Mesenchymal stem cell (in vitro differentiated cells and primary cell): ENCODE data around the gene GCH1.

ENCODE experiments used
- DNase-seq: peaks from one replicate; pipeline ENCODE4 v3.0.0-alpha.2; 2013
- H2AFZ ChIP-seq: one replicate; pipeline ENCODE4 v1.6.1; 2013; ENCODE audit warnings: low read depth, mild to moderate bottlenecking, control low read depth, inconsistent platforms, low read length, moderate library complexity
- H2AK5ac ChIP-seq: 2 replicates; pipeline ENCODE4 v1.6.1; 2013; ENCODE audit warnings: low read length, moderate library complexity, mild to moderate bottlenecking, inconsistent platforms; ENCODE audit not compliant: severe bottlenecking
- H2BK120ac ChIP-seq: one replicate; pipeline ENCODE4 v1.6.1; 2013; ENCODE audit warnings: low read depth, mild to moderate bottlenecking, inconsistent platforms, low read length, moderate library complexity
- H2BK12ac ChIP-seq, 2 experiments: one replicate each; pipeline ENCODE4 v1.6.1; 2013; ENCODE audit warnings: inconsistent platforms in 2 of 2, low read length in 2 of 2, mild to moderate bottlenecking in 2 of 2, moderate library complexity in 2 of 2, control low read depth in 1 of 2
- H2BK15ac ChIP-seq: one replicate; pipeline ENCODE4 v1.6.1; 2013; ENCODE audit warnings: mild to moderate bottlenecking, low read depth, inconsistent platforms; ENCODE audit not compliant: poor library complexity, severe bottlenecking
- H2BK5ac ChIP-seq: 2 replicates; pipeline ENCODE4 v1.6.1; 2013; ENCODE audit warnings: low read depth, mild to moderate bottlenecking, low read length, control low read depth, inconsistent platforms; ENCODE audit not compliant: poor library complexity, severe bottlenecking
- H3K14ac ChIP-seq, 2 experiments: one replicate each; pipeline ENCODE4 v1.6.1; 2013; ENCODE audit warnings: inconsistent platforms in 2 of 2, low read length in 2 of 2, control low read depth in 1 of 2, mild to moderate bottlenecking in 1 of 2, moderate library complexity in 1 of 2
- H3K18ac ChIP-seq, 2 experiments: one replicate each; pipeline ENCODE4 v1.6.1; 2013; ENCODE audit warnings: inconsistent platforms in 2 of 2, low read length in 2 of 2, control low read depth in 1 of 2, low read depth in 1 of 2, mild to moderate bottlenecking in 1 of 2
- H3K23ac ChIP-seq, 2 experiments: one replicate each; pipeline ENCODE4 v1.6.1; 2013; ENCODE audit warnings: inconsistent platforms in 2 of 2, low read length in 2 of 2, mild to moderate bottlenecking in 2 of 2, moderate library complexity in 2 of 2, control low read depth in 1 of 2
- H3K27ac ChIP-seq: 2 replicates; pipeline ENCODE4 v1.5.1; 2013; ENCODE audit warnings: mild to moderate bottlenecking, moderate library complexity, low read length, control low read depth, inconsistent platforms; ENCODE audit not compliant: poor library complexity, severe bottlenecking
- H3K27me3 ChIP-seq, 2 experiments: 2 replicates each; pipeline versions ENCODE4 v1.6.1 to v1.7.0; 2013; ENCODE audit warnings: low read length in 2 of 2, mild to moderate bottlenecking in 2 of 2, moderate library complexity in 2 of 2, control low read depth in 1 of 2, inconsistent platforms in 1 of 2; ENCODE audit not compliant: control insufficient read depth in 1 of 2, insufficient read depth in 1 of 2
- H3K36me3 ChIP-seq, 2 experiments: 2 replicates each; pipeline versions ENCODE4 v1.6.1 to v1.7.0; 2013; ENCODE audit warnings: low read length in 2 of 2, control low read depth in 1 of 2, inconsistent platforms in 1 of 2, low read depth in 1 of 2, mild to moderate bottlenecking in 1 of 2; ENCODE audit not compliant: insufficient read depth in 2 of 2, control insufficient read depth in 1 of 2
- H3K4ac ChIP-seq, 2 experiments: one replicate each; pipeline ENCODE4 v1.6.1; 2013; ENCODE audit warnings: inconsistent platforms in 2 of 2, low read length in 2 of 2, mild to moderate bottlenecking in 2 of 2, moderate library complexity in 2 of 2, control low read depth in 1 of 2, low read depth in 1 of 2
- H3K4me1 ChIP-seq: 2 replicates; pipeline ENCODE4 v1.6.1; 2013; ENCODE audit warnings: low read depth, low read length, control low read depth; ENCODE audit not compliant: control insufficient read depth, insufficient read depth
- H3K4me2 ChIP-seq: 2 replicates; pipeline ENCODE4 v1.6.1; 2013; ENCODE audit warnings: low read length, mild to moderate bottlenecking, inconsistent platforms; ENCODE audit not compliant: poor library complexity, severe bottlenecking
- H3K4me3 ChIP-seq, 2 experiments: 2 replicates each; pipeline versions ENCODE4 v1.5.1 to v1.7.0; 2013; ENCODE audit warnings: low read length in 2 of 2, mild to moderate bottlenecking in 2 of 2, control low read depth in 1 of 2, low read depth in 1 of 2; ENCODE audit not compliant: insufficient read depth in 1 of 2
- H3K79me1 ChIP-seq: replicated peaks from 2 replicates; pipeline ENCODE4 v1.6.1; 2013; ENCODE audit warnings: mild to moderate bottlenecking, control low read depth, low read length, inconsistent platforms; ENCODE audit not compliant: poor library complexity, severe bottlenecking
- H3K9ac ChIP-seq: 2 replicates; pipeline ENCODE4 v1.7.0; 2013; ENCODE audit warnings: mild to moderate bottlenecking, low read length, moderate library complexity
- H3K9me3 ChIP-seq: 2 replicates; pipeline ENCODE4 v1.7.0; 2013; ENCODE audit warnings: mild to moderate bottlenecking, low read length; ENCODE audit not compliant: control insufficient read depth
- H4K8ac ChIP-seq: one replicate; pipeline ENCODE4 v1.6.1; 2013; ENCODE audit warnings: inconsistent platforms, mild to moderate bottlenecking, low read length, moderate library complexity
- H4K91ac ChIP-seq: one replicate; pipeline ENCODE4 v1.6.1; 2013; ENCODE audit warnings: mild to moderate bottlenecking, low read length, inconsistent platforms
- WGBS: methylation state at CpG from one replicate; pipeline ENCODE4 v1.1.7; 2013; ENCODE audit warnings: mixed read lengths; 5-methylcytosine and 5-hydroxymethylcytosine counted together

GCH1 gene

GRCh38 chr14:54890788-54891187 is 11.8 kb downstream of the GCH1 start:
- no peak overlapping the region for H2AFZ ChIP-seq
- no peak overlapping the region for H3K14ac ChIP-seq
- no peak overlapping the region for H3K18ac ChIP-seq
- H3K27ac ChIP-seq = no peak overlapping the region
- H4K8ac ChIP-seq = no peak overlapping the region
- H2BK15ac ChIP-seq = no peak overlapping the region
- H3K36me3 ChIP-seq = no peaks in the 10 kb centered on the region
- H2AK5ac ChIP-seq = no peak overlapping the region
- H2BK120ac ChIP-seq = no peak overlapping the region
- H3K23ac ChIP-seq = no peak overlapping the region
- no peak overlapping the region for H3K9ac ChIP-seq
- H3K4me3 ChIP-seq = no peak overlapping the region
- no peak overlapping the region for H2BK5ac ChIP-seq
- no peak overlapping the region for H3K4ac ChIP-seq
- 100% methylated on average over 1 of the region's 1 CpG for WGBS
- no peaks in the 10 kb centered on the region for H3K9me3 ChIP-seq
- peaks cover 1% of the 10 kb centered on the region for H3K4me1 ChIP-seq
- H2BK12ac ChIP-seq = no peak overlapping the region
- no peak for DNase-seq
- H3K27me3 ChIP-seq = no peaks in the 10 kb centered on the region
- no peak overlapping the region for H4K91ac ChIP-seq
- no peak overlapping the region for H3K4me2 ChIP-seq
- H3K79me1 ChIP-seq = peaks cover under 1% of the 10 kb centered on the region

DNA sequence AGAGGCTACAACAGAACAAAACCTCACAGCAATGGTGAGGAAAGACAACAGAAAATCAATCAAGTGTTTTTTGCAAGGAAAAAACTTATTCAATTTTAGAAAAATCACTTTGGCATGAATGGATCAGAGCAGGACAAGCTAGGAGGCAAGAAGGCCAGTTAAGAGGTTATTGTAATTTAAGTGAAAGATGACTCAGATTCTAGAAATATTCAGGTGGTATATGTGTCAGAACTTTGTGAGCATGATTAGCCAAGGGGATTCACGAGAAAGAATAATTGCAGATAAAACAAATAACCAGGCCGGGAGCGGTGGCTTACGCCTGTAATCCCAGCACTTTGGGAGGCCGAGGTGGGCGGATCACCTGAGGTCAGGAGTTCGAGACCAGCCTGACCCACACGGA is 12.7 kb downstream of the GCH1 start:
- Histone ChIP-seq H2BK12ac (no peak overlapping the region), H4K91ac (no peak overlapping the region), H3K27me3 (no peaks in the 10 kb centered on the region), H3K14ac (no peak overlapping the region), H3K4me1 (peaks cover 1% of the 10 kb centered on the region), H3K27ac (no peak overlapping the region), H3K36me3 (no peaks in the 10 kb centered on the region), H3K18ac (no peak overlapping the region), H3K4me3 (no peak overlapping the region), H3K79me1 (peaks cover 1% of the 10 kb centered on the region), H2BK5ac (no peak overlapping the region), H2AK5ac (no peak overlapping the region), H3K4me2 (no peak overlapping the region), H3K9ac (no peak overlapping the region), H2BK15ac (no peak overlapping the region), H4K8ac (no peak overlapping the region), H3K4ac (no peak overlapping the region), H2AFZ (no peak overlapping the region), H3K23ac (no peak overlapping the region), H2BK120ac (no peak overlapping the region), H3K9me3 (no peaks in the 10 kb centered on the region)
- DNase-seq = no peak
- 94% methylated on average over 4 of the region's 8 CpGs for WGBS

DNA sequence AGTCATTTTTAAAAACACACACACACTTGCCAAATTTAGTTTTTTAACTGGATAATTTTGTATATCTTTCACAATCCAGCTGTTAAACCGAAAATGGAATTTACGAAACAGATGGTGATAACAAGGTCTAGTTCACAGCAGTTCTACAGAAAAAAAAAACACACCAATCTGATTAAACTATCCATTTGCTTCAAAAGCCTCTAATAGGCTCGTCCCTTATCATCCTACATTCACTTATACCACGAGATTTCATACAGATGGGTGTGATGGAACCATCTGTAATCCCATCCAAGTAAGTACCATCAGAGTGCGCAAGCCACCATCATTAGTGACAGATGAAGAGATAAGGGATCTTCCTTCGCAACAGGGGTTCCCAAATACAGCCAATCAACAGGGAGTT is 20.1 kb downstream of the GCH1 start:
- no peak overlapping the region for H3K4me2 ChIP-seq
- DNase-seq = no peak
- H3K27ac ChIP-seq = no peak overlapping the region
- no peak overlapping the region for H3K23ac ChIP-seq
- H3K36me3 ChIP-seq = no peaks in the 10 kb centered on the region
- no peaks in the 10 kb centered on the region for H3K27me3 ChIP-seq
- no peak overlapping the region for H2AFZ ChIP-seq
- no peak overlapping the region for H2BK15ac ChIP-seq
- H2BK120ac ChIP-seq = no peak overlapping the region
- no peaks in the 10 kb centered on the region for H3K9me3 ChIP-seq
- H4K8ac ChIP-seq = no peak overlapping the region
- no peak overlapping the region for H4K91ac ChIP-seq
- peak overlapping the region; percentile 86 for H3K9ac ChIP-seq
- no peak overlapping the region for H3K14ac ChIP-seq
- no peaks in the 10 kb centered on the region for H3K4me1 ChIP-seq
- no peak overlapping the region for H3K18ac ChIP-seq
- no peak overlapping the region for H2BK12ac ChIP-seq
- H2BK5ac ChIP-seq = no peak overlapping the region
- peak overlapping the region in 1 of 2 experiments; percentile 85 for H3K4me3 ChIP-seq
- 90% methylated on average over 5 of the region's 6 CpGs for WGBS
- H2AK5ac ChIP-seq = no peak overlapping the region
- H3K4ac ChIP-seq = no peak overlapping the region
- H3K79me1 ChIP-seq = peaks cover 1% of the 10 kb centered on the region

DNA sequence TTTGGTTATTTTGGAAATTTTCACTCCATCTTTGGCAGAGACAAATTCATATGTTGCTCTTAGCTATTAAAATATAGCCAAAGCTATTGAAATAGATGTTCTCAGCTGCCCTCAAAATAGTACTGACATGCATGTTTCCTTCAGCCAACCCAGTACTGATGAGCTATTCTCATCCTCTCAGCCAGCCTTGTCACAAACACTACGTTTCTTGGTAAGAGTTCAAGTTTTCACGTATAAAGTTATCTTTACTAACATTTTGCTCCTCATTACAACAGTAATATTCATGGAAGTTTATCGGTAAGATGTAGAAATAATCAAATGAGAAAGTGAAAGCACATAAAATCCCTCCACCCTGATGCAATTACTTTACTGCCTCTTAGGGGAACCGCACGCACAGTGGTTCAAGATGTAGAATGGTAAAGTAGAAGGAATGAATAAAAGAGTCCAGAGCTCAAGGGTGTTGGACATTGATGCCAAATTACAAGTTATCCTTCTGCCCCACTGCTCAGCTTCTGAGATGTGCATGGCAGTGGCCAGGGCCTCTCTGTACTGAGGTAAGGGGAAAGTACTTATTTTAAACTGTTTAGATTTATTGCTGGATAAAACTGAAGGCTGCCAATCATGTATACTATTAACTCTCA is 20.7 kb downstream of the GCH1 start:
- H3K9me3 ChIP-seq = no peaks in the 10 kb centered on the region
- H3K4me1 ChIP-seq = no peaks in the 10 kb centered on the region
- peak overlapping the region in 1 of 2 experiments; percentile 85 for H3K4me3 ChIP-seq
- no peak overlapping the region for H3K27ac ChIP-seq
- H2AFZ ChIP-seq = no peak overlapping the region
- peak; percentile 42 for DNase-seq
- peaks cover 1% of the 10 kb centered on the region for H3K79me1 ChIP-seq
- H2BK12ac ChIP-seq = no peak overlapping the region
- no peak overlapping the region for H2BK120ac ChIP-seq
- no peak overlapping the region for H3K18ac ChIP-seq
- H3K9ac ChIP-seq = peak overlapping the region; percentile 86
- H2AK5ac ChIP-seq = no peak overlapping the region
- no peak overlapping the region for H3K14ac ChIP-seq
- no peaks in the 10 kb centered on the region for H3K27me3 ChIP-seq
- no peak overlapping the region for H2BK15ac ChIP-seq
- H2BK5ac ChIP-seq = no peak overlapping the region
- 94% methylated on average over 2 of the region's 5 CpGs for WGBS
- H4K8ac ChIP-seq = no peak overlapping the region
- no peak overlapping the region for H4K91ac ChIP-seq
- H3K4ac ChIP-seq = no peak overlapping the region
- no peak overlapping the region for H3K4me2 ChIP-seq
- H3K36me3 ChIP-seq = no peaks in the 10 kb centered on the region
- no peak overlapping the region for H3K23ac ChIP-seq
